ENCODE measurements around the gene SNIP1. TPM values are rescaled to one million over a fixed set of nuclear protein-coding genes. Genes with fewer than 3 reads are reported as not detected.

SNIP1 gene
- total and polyA plus RNA-seq, 2 experiments from 2014 or later: 7.0 to 11.4 TPM

- no peak for TF ChIP-seq REST (IDR thresholded peaks at IDR 0.05; ENCODE audit: unreplicated experiment)
- TF ChIP-seq EZH2 (IDR thresholded peaks at IDR 0.05; ENCODE audit: low read depth, unreplicated experiment): no peak
- peak; percentile 93 for TF ChIP-seq CREB1 (CRISPR knock-in tag; IDR thresholded peaks at IDR 0.05; ENCODE audit: low read depth)
- peak; percentile 81 for TF ChIP-seq ETS1 (IDR thresholded peaks at IDR 0.05)
- TF ChIP-seq ZNF114 (CRISPR knock-in tag; IDR thresholded peaks at IDR 0.05): no peak
- no peak for TF ChIP-seq ZNF331 (CRISPR knock-in tag; IDR thresholded peaks at IDR 0.05; ENCODE audit: low read depth)
- TF ChIP-seq NANOG (IDR thresholded peaks at IDR 0.05; ENCODE audit: borderline replicate concordance): no peak
- peak; percentile 94 for TF ChIP-seq POLR2AphosphoS5 (IDR thresholded peaks at IDR 0.05; ENCODE audit: low read depth)
- no peak for TF ChIP-seq JUNB (IDR thresholded peaks at IDR 0.05; ENCODE audit: unreplicated experiment)
Observed at GRCh38 chr1:37595440-37596181, 41.5 kb upstream of the SNIP1 start, which contains the start of gene GNL2 (continued).

GRCh38 chr1:37593726-37594125 lies 39.6 kb upstream of the SNIP1 start:
- H4K20me1 ChIP-seq (replicated peaks; ENCODE audit: insufficient read depth): peaks cover 53% of the 10 kb centered on the region
- H3K9me2 ChIP-seq (ENCODE audit: insufficient read depth): no peaks in the 10 kb centered on the region
- peaks cover 44% of the 10 kb centered on the region for H3K36me3 Mint-ChIP-seq (ENCODE audit: low read depth)
- no peak for DNase-seq (ENCODE audit: low spot score)
- no peaks in the 10 kb centered on the region; the same call in 1 of the 2 replicates for H3K27me3 ChIP-seq (ENCODE audit: insufficient read depth)
- H2AFZ ChIP-seq: no peak overlapping the region
- no peak overlapping the region for H3K27ac Mint-ChIP-seq
- H3K27ac ChIP-seq (ENCODE audit: low read depth): no peak overlapping the region
- H3K4me3 Mint-ChIP-seq: peak overlapping the region; percentile 29; the same call in 2 of the 3 replicates
- TF ChIP-seq NANOG (IDR thresholded peaks at IDR 0.05; ENCODE audit: borderline replicate concordance): no peak
- peaks cover 6% of the 10 kb centered on the region for H3K4me1 ChIP-seq (ENCODE audit: insufficient read depth)
- H3K4me1 Mint-ChIP-seq: peaks cover 3% of the 10 kb centered on the region; the same call in 1 of the 3 replicates
- H3K9me3 Mint-ChIP-seq: no peaks in the 10 kb centered on the region
- no peak overlapping the region for H3K4me3 ChIP-seq
- peaks cover 45% of the 10 kb centered on the region for H3K36me3 ChIP-seq (ENCODE audit: insufficient read depth)
- peaks cover 64% of the 10 kb centered on the region for H3K79me2 ChIP-seq (replicated peaks; ENCODE audit: insufficient read depth)
- H3F3A ChIP-seq (replicated peaks; ENCODE audit: low read depth): no peaks in the 10 kb centered on the region; the same call in 1 of the 2 replicates
- ATAC-seq: no peak
- peak overlapping the region; percentile 87; the same call in 1 of the 2 replicates for H3K4me2 ChIP-seq
- H3K27me3 Mint-ChIP-seq (ENCODE audit: insufficient read depth, low read depth, poor library complexity): peaks cover 4% of the 10 kb centered on the region

Measured in GM23338 (cell line).